ENCODE data around the gene ELAVL1. TPM values are rescaled to one million over a fixed set of nuclear protein-coding genes. Genes with fewer than 3 reads are reported as not detected.

Gene ELAVL1
- total and polyA plus RNA-seq, 9 of the 15 experiments (the other 6 are each of a cell fraction or from before 2014, with no cell fraction given), result 4.3 to 172 (median 69.2) TPM

GRCh38 chr19:7943444-7944176, 61.8 kb downstream of the ELAVL1 start, which contains the start of gene TIMM44 (continued):
- TF ChIP-seq STAT6 (CRISPR knock-in tag; IDR thresholded peaks at IDR 0.05) (peak; percentile 73; the same call in 1 of the 2 replicates), ZHX1 (conservative IDR thresholded peaks at IDR 0.05; ENCODE audit: low read length) (no peak), ZNF57 (CRISPR knock-in tag; IDR thresholded peaks at IDR 0.05) (0 out of 2 replicates have a peak, but pooled peaks have one; percentile 20), ZFP36 (IDR thresholded peaks at IDR 0.05; ENCODE audit: low read depth, low read length, partially characterized antibody) (no peak), MYBL2 (IDR thresholded peaks at IDR 0.05; ENCODE audit: low read depth) (no peak), MYBL2 (CRISPR knock-in tag; IDR thresholded peaks at IDR 0.05; ENCODE audit: borderline replicate concordance) (no peak), ZNF551 (CRISPR knock-in tag; IDR thresholded peaks at IDR 0.05) (no peak)
- TF ChIP-seq, protein P1, sequence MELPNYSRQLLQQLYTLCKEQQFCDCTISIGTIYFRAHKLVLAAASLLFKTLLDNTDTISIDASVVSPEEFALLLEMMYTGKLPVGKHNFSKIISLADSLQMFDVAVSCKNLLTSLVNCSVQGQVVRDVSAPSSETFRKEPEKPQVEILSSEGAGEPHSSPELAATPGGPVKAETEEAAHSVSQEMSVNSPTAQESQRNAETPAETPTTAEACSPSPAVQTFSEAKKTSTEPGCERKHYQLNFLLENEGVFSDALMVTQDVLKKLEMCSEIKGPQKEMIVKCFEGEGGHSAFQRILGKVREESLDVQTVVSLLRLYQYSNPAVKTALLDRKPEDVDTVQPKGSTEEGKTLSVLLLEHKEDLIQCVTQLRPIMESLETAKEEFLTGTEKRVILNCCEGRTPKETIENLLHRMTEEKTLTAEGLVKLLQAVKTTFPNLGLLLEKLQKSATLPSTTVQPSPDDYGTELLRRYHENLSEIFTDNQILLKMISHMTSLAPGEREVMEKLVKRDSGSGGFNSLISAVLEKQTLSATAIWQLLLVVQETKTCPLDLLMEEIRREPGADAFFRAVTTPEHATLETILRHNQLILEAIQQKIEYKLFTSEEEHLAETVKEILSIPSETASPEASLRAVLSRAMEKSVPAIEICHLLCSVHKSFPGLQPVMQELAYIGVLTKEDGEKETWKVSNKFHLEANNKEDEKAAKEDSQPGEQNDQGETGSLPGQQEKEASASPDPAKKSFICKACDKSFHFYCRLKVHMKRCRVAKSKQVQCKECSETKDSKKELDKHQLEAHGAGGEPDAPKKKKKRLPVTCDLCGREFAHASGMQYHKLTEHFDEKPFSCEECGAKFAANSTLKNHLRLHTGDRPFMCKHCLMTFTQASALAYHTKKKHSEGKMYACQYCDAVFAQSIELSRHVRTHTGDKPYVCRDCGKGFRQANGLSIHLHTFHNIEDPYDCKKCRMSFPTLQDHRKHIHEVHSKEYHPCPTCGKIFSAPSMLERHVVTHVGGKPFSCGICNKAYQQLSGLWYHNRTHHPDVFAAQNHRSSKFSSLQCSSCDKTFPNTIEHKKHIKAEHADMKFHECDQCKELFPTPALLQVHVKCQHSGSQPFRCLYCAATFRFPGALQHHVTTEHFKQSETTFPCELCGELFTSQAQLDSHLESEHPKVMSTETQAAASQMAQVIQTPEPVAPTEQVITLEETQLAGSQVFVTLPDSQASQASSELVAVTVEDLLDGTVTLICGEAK (IDR thresholded peaks at IDR 0.05), result no peak
- TF ChIP-seq, protein P1 (CRISPR knock-in tag; IDR thresholded peaks at IDR 0.05), result no peak
- TF ChIP-seq, protein P2, sequence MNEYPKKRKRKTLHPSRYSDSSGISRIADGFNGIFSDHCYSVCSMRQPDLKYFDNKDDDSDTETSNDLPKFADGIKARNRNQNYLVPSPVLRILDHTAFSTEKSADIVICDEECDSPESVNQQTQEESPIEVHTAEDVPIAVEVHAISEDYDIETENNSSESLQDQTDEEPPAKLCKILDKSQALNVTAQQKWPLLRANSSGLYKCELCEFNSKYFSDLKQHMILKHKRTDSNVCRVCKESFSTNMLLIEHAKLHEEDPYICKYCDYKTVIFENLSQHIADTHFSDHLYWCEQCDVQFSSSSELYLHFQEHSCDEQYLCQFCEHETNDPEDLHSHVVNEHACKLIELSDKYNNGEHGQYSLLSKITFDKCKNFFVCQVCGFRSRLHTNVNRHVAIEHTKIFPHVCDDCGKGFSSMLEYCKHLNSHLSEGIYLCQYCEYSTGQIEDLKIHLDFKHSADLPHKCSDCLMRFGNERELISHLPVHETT (CRISPR knock-in tag; conservative IDR thresholded peaks at IDR 0.05 in 1 of 2, IDR thresholded peaks at IDR 0.05 in 1 of 2), result no peak
